Stimulated activated CD4-positive, alpha-beta T cell treated with anti-CD3 and anti-CD28 coated beads, Interleukin-4, amount 100 ng/mL, for 1 hour (primary cell): Measurements from ENCODE around the gene SYT11.
"Not testable (repeated sequence)": the region's sequence is repeated elsewhere in the genome, so short reads cannot be mapped to it uniquely, and the experiment has no call there.

Experiments
- DNase-seq: peaks from one replicate; pipeline ENCODE4 v3.0.0-alpha.2; 2020

Gene SYT11

GRCh38 chr1:155860970-155861510, 1.7 kb downstream of the SYT11 start:
- no peak for DNase-seq

GRCh38 chr1:155861896-155862295, 2.5 kb downstream of the SYT11 start:
- no peak for DNase-seq

- DNase-seq = no peak
Measured at GRCh38 chr1:155864393-155864792, 5.0 kb downstream of the SYT11 start.

- no peak for DNase-seq
Measured at GRCh38 chr1:155867766-155868165, 8.4 kb downstream of the SYT11 start.

GRCh38 chr1:155871390-155871789, 12.0 kb downstream of the SYT11 start:
- DNase-seq = no peak

GRCh38 chr1:155872527-155872926, 13.2 kb downstream of the SYT11 start:
- no peak for DNase-seq

- DNase-seq = no peak
Measured at GRCh38 chr1:155873860-155874259, 14.5 kb downstream of the SYT11 start.

GRCh38 chr1:155877945-155878344, 18.6 kb downstream of the SYT11 start:
- no peak for DNase-seq

GRCh38 chr1:155880251-155880650, 20.9 kb downstream of the SYT11 start:
- no peak for DNase-seq

- DNase-seq = no peak
Measured at GRCh38 chr1:155880950-155881349, 21.6 kb downstream of the SYT11 start.

GRCh38 chr1:155882235-155882634, 22.9 kb downstream of the SYT11 start:
- no peak for DNase-seq

GRCh38 chr1:155882766-155883165, 23.4 kb downstream of the SYT11 start:
- no peak for DNase-seq

- no peak for DNase-seq
Measured at GRCh38 chr1:155884031-155884960, 24.9 kb downstream of the SYT11 start.

GRCh38 chr1:155884982-155885381, 25.6 kb downstream of the SYT11 start:
- no peak for DNase-seq

GRCh38 chr1:155888481-155888880, 29.1 kb downstream of the SYT11 start:
- DNase-seq = no peak

GRCh38 chr1:155889566-155889965, 30.2 kb downstream of the SYT11 start:
- DNase-seq = no peak

- no peak for DNase-seq
Measured at GRCh38 chr1:155890251-155890650, 30.9 kb downstream of the SYT11 start.

GRCh38 chr1:155892796-155893195, 33.4 kb downstream of the SYT11 start:
- no peak for DNase-seq

GRCh38 chr1:155893389-155894142, 34.2 kb downstream of the SYT11 start:
- no peak for DNase-seq

- not testable (repeated sequence) for DNase-seq
Measured at GRCh38 chr1:155895617-155896016, 36.2 kb downstream of the SYT11 start.

GRCh38 chr1:155896476-155896875, 37.1 kb downstream of the SYT11 start:
- DNase-seq = not testable (repeated sequence)

- no peak for DNase-seq
Measured at GRCh38 chr1:155897746-155898145, 38.4 kb downstream of the SYT11 start.

- no peak for DNase-seq
Measured at GRCh38 chr1:155898888-155899287, 39.5 kb downstream of the SYT11 start.

- no peak for DNase-seq
Measured at GRCh38 chr1:155899683-155900082, 40.3 kb downstream of the SYT11 start.
